KMS-11 (cell line): ENCODE measurements around the gene GLRX2.

ENCODE experiments used
- H2AFZ ChIP-seq: fragments of 200-600 bp; sonication (generic); 2 replicates; pipeline ENCODE4 v1.6.1; 2016; ENCODE audit warnings: antibody characterized with exemption, mixed run types, low read depth
- H3K27ac ChIP-seq: fragments of 200-600 bp; sonication (generic); 2 replicates; pipeline ENCODE4 v1.6.1; 2016; ENCODE audit warnings: mild to moderate bottlenecking, mixed run types
- H3K27me3 ChIP-seq: fragments of 200-600 bp; sonication (generic); 2 replicates; pipeline ENCODE4 v1.6.1; 2017; ENCODE audit warnings: mild to moderate bottlenecking, low read depth, mixed run types, moderate library complexity; ENCODE audit not compliant: insufficient read depth
- H3K36me3 ChIP-seq: fragments of 200-600 bp; sonication (generic); 2 replicates; pipeline ENCODE4 v1.6.1; 2017; ENCODE audit warnings: mild to moderate bottlenecking, mixed run types; ENCODE audit not compliant: insufficient read depth
- H3K4me1 ChIP-seq: fragments of 200-600 bp; sonication (generic); 2 replicates; pipeline ENCODE4 v1.6.1; 2016; ENCODE audit warnings: mild to moderate bottlenecking, low read depth, mixed run types; ENCODE audit not compliant: poor library complexity, severe bottlenecking
- H3K4me2 ChIP-seq: fragments of 200-600 bp; sonication (generic); 2 replicates; pipeline ENCODE4 v1.7.0; 2016; ENCODE audit warnings: mild to moderate bottlenecking, mixed run types
- H3K4me3 ChIP-seq: fragments of 200-600 bp; sonication (generic); IDR thresholded peaks from 2 replicates; pipeline ENCODE4 v1.6.1; 2017; ENCODE audit warnings: low read depth, low read length, mixed read lengths; ENCODE audit not compliant: insufficient read depth
- H3K79me2 ChIP-seq: fragments of 200-600 bp; sonication (generic); 2 replicates; pipeline ENCODE4 v1.6.1; 2016; ENCODE audit warnings: low read depth, mixed run types; ENCODE audit not compliant: insufficient read depth
- H3K9ac ChIP-seq: fragments of 200-600 bp; sonication (generic); 2 replicates; pipeline ENCODE4 v1.6.1; 2016; ENCODE audit warnings: mild to moderate bottlenecking, mixed run types
- H4K20me1 ChIP-seq: fragments of 200-600 bp; sonication (generic); 2 replicates; pipeline ENCODE4 v1.6.1; 2016; ENCODE audit warnings: mild to moderate bottlenecking, mixed run types; ENCODE audit not compliant: insufficient read depth
- TF ChIP-seq, protein P1 (sequence below): fragments of 200-600 bp; sonication (generic); conservative IDR thresholded peaks from 2 replicates; pipeline ENCODE4 v1.6.1; 2017; ENCODE audit warnings: low read depth, mild to moderate bottlenecking, antibody characterized with exemption, low read length, moderate library complexity, mixed read lengths

GLRX2 gene

GRCh38 chr1:193094112-193094511 is 11.1 kb downstream of the GLRX2 start:
- Histone ChIP-seq H3K79me2 (no peaks in the 10 kb centered on the region), H4K20me1 (no peaks in the 10 kb centered on the region), H2AFZ (no peak overlapping the region), H3K27me3 (no peaks in the 10 kb centered on the region), H3K9ac (no peak overlapping the region), H3K4me1 (no peaks in the 10 kb centered on the region), H3K4me2 (no peak overlapping the region), H3K27ac (no peak overlapping the region), H3K4me3 (no peak overlapping the region), H3K36me3 (no peaks in the 10 kb centered on the region)
- TF ChIP-seq, protein P1, sequence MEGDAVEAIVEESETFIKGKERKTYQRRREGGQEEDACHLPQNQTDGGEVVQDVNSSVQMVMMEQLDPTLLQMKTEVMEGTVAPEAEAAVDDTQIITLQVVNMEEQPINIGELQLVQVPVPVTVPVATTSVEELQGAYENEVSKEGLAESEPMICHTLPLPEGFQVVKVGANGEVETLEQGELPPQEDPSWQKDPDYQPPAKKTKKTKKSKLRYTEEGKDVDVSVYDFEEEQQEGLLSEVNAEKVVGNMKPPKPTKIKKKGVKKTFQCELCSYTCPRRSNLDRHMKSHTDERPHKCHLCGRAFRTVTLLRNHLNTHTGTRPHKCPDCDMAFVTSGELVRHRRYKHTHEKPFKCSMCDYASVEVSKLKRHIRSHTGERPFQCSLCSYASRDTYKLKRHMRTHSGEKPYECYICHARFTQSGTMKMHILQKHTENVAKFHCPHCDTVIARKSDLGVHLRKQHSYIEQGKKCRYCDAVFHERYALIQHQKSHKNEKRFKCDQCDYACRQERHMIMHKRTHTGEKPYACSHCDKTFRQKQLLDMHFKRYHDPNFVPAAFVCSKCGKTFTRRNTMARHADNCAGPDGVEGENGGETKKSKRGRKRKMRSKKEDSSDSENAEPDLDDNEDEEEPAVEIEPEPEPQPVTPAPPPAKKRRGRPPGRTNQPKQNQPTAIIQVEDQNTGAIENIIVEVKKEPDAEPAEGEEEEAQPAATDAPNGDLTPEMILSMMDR = no peak

DNA sequence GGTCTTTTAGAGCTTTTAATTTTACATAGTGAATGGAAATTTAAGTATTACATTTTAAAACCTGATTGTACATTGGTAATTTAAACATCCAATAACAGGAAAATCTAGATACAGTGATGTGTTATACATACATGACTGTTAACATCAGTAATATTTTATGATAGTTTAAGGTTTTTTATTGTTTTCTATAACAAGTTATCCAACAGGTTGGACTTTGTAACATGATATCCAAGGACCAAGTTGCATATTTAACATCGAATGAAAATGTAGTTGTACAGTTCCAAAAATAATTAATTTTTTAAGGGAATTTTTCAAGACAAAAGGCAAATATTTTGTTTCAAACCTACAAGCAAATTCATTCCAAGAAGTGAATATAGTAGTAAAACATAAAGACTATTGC is 14.3 kb downstream of the GLRX2 start:
- no peaks in the 10 kb centered on the region for H3K4me1 ChIP-seq
- H4K20me1 ChIP-seq = no peaks in the 10 kb centered on the region
- H3K4me2 ChIP-seq = no peak overlapping the region
- H3K4me3 ChIP-seq = no peak overlapping the region
- no peak overlapping the region for H2AFZ ChIP-seq
- H3K79me2 ChIP-seq = no peaks in the 10 kb centered on the region
- no peak overlapping the region for H3K9ac ChIP-seq
- no peaks in the 10 kb centered on the region for H3K27me3 ChIP-seq
- TF ChIP-seq, protein P1 = no peak
- H3K36me3 ChIP-seq = no peaks in the 10 kb centered on the region
- H3K27ac ChIP-seq = no peak overlapping the region

GRCh38 chr1:193087893-193088292 is 17.3 kb downstream of the GLRX2 start:
- Histone ChIP-seq H3K4me1 (peaks cover 25% of the 10 kb centered on the region), H4K20me1 (no peaks in the 10 kb centered on the region), H3K36me3 (no peaks in the 10 kb centered on the region; the same call in 1 of the 2 replicates), H3K79me2 (no peaks in the 10 kb centered on the region), H3K27me3 (no peaks in the 10 kb centered on the region), H3K4me2 (no peak overlapping the region), H3K9ac (no peak overlapping the region), H2AFZ (no peak overlapping the region), H3K27ac (no peak overlapping the region), H3K4me3 (no peak overlapping the region)
- TF ChIP-seq, protein P1 = no peak

GRCh38 chr1:193086342-193086741 is 18.9 kb downstream of the GLRX2 start:
- Histone ChIP-seq H3K36me3 (peaks cover 5% of the 10 kb centered on the region; the same call in 1 of the 2 replicates), H3K27ac (no peak overlapping the region), H3K27me3 (no peaks in the 10 kb centered on the region), H3K4me3 (no peak overlapping the region), H3K4me1 (peaks cover 39% of the 10 kb centered on the region), H3K9ac (no peak overlapping the region), H3K4me2 (no peak overlapping the region), H4K20me1 (no peaks in the 10 kb centered on the region), H3K79me2 (no peaks in the 10 kb centered on the region), H2AFZ (no peak overlapping the region)
- TF ChIP-seq, protein P1 = no peak
